22Rv1 (cell line): ENCODE results near the gene NRXN3.
"Not testable (repeated sequence)": the region's sequence is repeated elsewhere in the genome, so short reads cannot be mapped to it uniquely, and the experiment has no call there.

ENCODE experiments used
- H3K27ac ChIP-seq: fragments of 450-650 bp; 2 replicates; pipeline ENCODE4 v1.5.1; 2017
- CTCF ChIP-seq: fragments of 450-650 bp; IDR thresholded peaks from 2 replicates; pipeline ENCODE4 v1.5.1; 2017; ENCODE audit warnings: mild to moderate bottlenecking
- ZFX ChIP-seq: fragments of 450-650 bp; IDR thresholded peaks from 2 replicates; pipeline ENCODE4 v1.6.1; 2017; ENCODE audit warnings: antibody characterized with exemption, borderline replicate concordance

NRXN3 gene

GRCh38 chr14:79749065-79749464, 1578.9 kb downstream of the NRXN3 start:
- no peak overlapping the region for H3K27ac ChIP-seq
- no peak for TF ChIP-seq ZFX
- no peak for TF ChIP-seq CTCF

- TF ChIP-seq ZFX (no peak), CTCF (no peak)
- H3K27ac ChIP-seq = no peak overlapping the region
These were observed 1588.8 kb downstream of the NRXN3 start for GRCh38 chr14:79758985-79759384.

- no peak for TF ChIP-seq ZFX
- no peak for TF ChIP-seq CTCF
- H3K27ac ChIP-seq = no peak overlapping the region
These were observed 1594.2 kb downstream of the NRXN3 start for GRCh38 chr14:79764323-79764722.

GRCh38 chr14:79766511-79766910, 1596.3 kb downstream of the NRXN3 start:
- TF ChIP-seq CTCF = no peak
- TF ChIP-seq ZFX = no peak

GRCh38 chr14:79767251-79767650, 1597.1 kb downstream of the NRXN3 start:
- TF ChIP-seq CTCF (no peak), ZFX (no peak)
- no peak overlapping the region for H3K27ac ChIP-seq

More at GRCh38 chr14:79766511-79766910, 1596.3 kb downstream of the NRXN3 start:
- H3K27ac ChIP-seq = no peak overlapping the region

- H3K27ac ChIP-seq = not testable (repeated sequence)
These were observed 1597.5 kb downstream of the NRXN3 start for GRCh38 chr14:79767721-79768120.

GRCh38 chr14:79781882-79782281, 1611.7 kb downstream of the NRXN3 start:
- no peak overlapping the region for H3K27ac ChIP-seq
- TF ChIP-seq CTCF (no peak), ZFX (no peak)

GRCh38 chr14:79783041-79783440, 1612.9 kb downstream of the NRXN3 start:
- no peak for TF ChIP-seq ZFX
- TF ChIP-seq CTCF = no peak
- H3K27ac ChIP-seq = no peak overlapping the region
